Measurements from ENCODE around the gene PLA2G6.

- no peak for TF ChIP-seq ZBTB37 (CRISPR knock-in tag; IDR thresholded peaks at IDR 0.05)
- TF ChIP-seq KAT2B (IDR thresholded peaks at IDR 0.05; ENCODE audit: borderline replicate concordance, low read depth, low read length) = no peak
- no peak for TF ChIP-seq NCOA2 (CRISPR knock-in tag; IDR thresholded peaks at IDR 0.05)
- TF ChIP-seq NCOA5 (CRISPR knock-in tag; IDR thresholded peaks at IDR 0.05) = no peak
Measured at GRCh38 chr22:38114484-38115398, 66.9 kb downstream of the PLA2G6 start.
